ENCODE results near the gene MTMR2.
A peak's percentile ranks its signal among the peaks of the same experiment; 100 is the strongest.

DNA sequence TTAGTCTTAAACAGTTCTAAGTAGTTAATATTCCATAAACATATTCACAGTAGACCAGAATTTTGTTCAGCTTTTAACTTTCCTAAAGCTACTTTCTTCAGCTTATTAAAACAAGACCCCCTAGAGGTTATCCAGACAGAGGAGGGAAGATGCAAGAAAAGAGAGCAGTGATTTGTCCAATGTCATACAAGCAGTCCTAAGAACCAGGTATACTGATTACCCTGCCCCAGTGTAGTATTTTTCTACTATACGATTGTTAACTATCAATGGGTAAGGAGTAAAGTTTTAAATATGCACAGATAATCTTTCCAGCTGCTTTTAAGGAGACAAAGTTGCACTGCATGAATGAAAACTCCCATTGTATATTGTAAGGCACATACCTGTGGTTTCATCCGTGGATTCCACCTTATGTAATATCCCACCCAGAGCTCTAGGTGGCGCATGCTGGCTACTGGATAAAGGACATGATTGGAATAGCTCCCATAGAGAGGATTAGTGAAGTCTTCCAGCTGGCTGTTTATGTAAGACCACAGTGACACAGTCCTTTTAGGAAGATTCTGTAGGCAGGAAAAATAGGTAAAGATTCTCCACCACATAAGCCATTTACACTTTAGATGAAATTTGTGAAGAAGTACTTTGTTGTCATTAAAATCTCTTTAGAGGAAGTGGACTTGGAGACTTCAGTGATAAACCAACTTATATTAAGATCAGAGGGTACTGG, 88.0 kb downstream of the MTMR2 start:
- TF ChIP-seq, protein P1, sequence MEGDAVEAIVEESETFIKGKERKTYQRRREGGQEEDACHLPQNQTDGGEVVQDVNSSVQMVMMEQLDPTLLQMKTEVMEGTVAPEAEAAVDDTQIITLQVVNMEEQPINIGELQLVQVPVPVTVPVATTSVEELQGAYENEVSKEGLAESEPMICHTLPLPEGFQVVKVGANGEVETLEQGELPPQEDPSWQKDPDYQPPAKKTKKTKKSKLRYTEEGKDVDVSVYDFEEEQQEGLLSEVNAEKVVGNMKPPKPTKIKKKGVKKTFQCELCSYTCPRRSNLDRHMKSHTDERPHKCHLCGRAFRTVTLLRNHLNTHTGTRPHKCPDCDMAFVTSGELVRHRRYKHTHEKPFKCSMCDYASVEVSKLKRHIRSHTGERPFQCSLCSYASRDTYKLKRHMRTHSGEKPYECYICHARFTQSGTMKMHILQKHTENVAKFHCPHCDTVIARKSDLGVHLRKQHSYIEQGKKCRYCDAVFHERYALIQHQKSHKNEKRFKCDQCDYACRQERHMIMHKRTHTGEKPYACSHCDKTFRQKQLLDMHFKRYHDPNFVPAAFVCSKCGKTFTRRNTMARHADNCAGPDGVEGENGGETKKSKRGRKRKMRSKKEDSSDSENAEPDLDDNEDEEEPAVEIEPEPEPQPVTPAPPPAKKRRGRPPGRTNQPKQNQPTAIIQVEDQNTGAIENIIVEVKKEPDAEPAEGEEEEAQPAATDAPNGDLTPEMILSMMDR (IDR thresholded peaks at IDR 0.05; ENCODE audit: insufficient read depth, low read length): peak; percentile 84
- TF ChIP-seq POLR2AphosphoS5 (IDR thresholded peaks at IDR 0.05; ENCODE audit: low read depth): no peak
